GM10266 (cell line): Measurements from ENCODE around the gene RGR.

Experiments
- DNase-seq: peaks from one replicate; pipeline ENCODE4 v3.0.0; 2012; ENCODE audit errors: extremely low spot score
- CTCF ChIP-seq: IDR thresholded peaks from 2 replicates; pipeline ENCODE4 v1.5.1; 2012; ENCODE audit warnings: mild to moderate bottlenecking, low read depth; ENCODE audit not compliant: control insufficient read depth, insufficient read depth; ENCODE audit errors: missing control alignments

Gene RGR

DNA sequence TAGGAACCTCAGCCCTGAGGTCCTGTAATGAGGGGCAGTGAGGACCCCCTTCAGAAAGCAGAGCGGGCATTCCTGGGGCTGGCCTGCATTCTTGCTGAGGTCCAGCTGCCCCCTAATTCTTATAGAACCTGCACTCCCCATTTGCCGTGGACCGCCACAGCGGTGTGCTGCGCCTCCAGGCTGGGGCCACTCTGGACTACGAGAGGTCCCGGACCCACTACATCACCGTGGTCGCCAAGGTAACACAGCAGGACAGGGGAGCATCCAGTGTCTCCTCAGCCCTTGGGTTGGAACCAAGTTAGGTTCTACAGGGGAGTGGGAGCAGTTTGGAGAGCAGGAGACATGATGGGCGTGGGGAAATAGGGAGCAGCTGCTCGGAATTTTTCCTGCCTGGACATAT lies 43.2 kb upstream of the RGR start:
- no peak for DNase-seq
- TF ChIP-seq CTCF = no peak

DNA sequence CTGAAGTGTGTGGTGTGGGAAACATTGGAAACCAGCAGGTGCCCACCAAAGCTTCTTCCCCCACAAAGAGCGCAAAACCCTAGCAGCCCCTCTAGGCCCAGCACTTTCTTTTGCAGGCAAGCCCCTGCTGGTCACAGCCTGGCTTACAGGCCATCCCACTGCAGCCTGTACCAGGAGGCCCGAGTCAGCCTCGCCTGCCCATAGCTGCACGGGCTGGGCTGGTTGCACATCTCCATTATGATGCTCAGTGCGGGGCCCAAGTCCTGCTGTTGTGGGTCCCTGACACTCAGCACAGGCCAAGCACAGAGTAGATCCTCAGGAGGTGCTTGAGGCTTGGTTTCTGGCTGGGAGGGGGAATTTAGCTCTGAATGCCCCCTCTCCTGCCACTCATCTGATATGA lies 42.5 kb upstream of the RGR start:
- no peak for TF ChIP-seq CTCF
- no peak for DNase-seq

DNA sequence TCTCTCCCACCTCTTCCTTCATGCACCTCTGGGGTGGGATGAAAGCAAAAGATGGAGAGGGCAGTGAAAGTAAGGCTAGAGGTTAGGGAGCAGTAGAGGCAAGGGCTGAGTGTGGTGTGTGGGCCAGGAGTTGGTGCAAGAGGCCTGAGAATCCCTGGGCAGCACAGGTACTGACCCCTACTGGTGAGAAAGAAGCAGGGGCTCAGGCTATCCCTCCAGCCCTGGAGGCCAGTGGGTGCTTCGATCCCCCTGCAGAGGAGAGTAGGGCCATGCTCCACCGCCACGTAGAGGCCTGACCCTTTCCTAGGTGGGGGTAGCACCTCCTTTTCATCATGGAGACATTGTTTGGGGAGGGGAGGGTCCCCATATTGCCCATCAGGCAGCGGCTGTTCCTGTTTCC lies 40.7 kb upstream of the RGR start:
- peak; percentile 64 for TF ChIP-seq CTCF
- peak; percentile 76 for DNase-seq

- DNase-seq = no peak
- no peak for TF ChIP-seq CTCF
These were observed 40.2 kb upstream of the RGR start for GRCh38 chr10:84204610-84205009.

DNA sequence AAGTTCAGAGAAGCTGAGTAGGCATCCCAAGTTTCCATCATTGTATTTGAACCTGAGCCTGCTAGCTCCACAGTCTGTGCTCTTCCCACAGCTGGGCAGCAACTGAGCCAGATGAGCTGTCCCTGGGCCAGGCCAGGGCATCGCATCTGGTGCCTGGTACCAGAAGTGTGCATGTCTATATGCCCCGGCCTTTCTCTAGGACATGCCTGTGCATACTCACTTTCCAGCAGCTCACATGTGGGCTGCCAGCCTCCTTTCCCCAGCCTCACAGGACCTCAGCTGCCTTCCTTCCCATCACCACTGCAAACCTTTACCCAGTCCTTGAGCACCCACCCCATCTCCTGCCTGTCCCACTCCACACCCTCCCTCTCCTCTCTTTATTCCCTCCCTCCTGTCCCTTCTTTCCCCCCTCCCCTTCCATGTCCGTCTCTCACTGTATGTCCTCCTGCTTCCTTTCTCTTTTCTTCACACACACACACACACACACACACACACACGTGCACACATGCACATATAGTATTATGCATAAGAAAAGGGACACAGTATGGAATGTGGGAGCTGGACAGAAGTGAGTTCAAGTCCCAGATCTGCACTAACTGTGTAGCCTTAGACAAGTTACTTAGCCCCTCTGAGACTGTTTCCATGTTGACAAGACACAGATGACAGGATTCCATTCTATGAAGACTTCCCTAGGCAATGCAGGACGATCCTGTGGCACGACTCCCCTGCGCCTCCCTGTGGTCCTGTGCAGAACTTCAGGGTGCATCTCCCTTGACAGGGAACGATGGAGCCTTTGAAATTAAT lies 39.6 kb upstream of the RGR start:
- peak; percentile 80 for DNase-seq
- peak; percentile 90 for TF ChIP-seq CTCF

DNA sequence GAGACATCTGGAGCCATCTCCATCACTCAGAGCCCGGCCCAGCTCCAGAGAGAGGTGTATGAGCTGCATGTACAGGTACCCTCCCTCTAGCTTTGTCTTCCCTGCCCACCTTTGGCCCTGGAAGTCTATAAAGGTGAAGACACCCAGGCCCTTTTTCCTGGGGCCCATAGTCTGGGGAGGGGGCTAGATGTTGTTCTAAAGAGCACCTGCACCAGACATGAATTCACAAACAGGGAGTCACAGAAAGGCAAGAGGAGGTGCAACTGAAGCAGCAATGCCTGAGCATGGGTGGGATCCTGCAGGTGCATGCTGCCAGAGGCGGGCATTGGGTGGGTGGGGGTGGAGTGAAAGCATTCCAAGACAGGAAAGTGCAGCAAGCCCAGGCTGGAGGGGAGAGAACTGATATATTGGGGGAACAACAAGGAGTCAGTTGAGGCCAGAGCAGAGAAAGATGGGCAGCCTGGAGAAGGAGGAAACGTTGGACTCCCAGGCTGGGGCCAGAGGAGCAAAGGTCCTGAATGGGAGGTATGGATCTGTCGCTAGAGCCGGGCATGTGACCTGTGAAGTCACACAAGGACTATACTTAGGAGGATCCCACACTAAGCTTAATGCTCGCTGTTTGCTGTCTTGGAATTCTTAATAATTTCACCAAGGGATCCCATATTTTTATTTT lies 38.9 kb upstream of the RGR start:
- no peak for TF ChIP-seq CTCF

GRCh38 chr10:84208023-84208422 lies 36.8 kb upstream of the RGR start:
- no peak for TF ChIP-seq CTCF
- no peak for DNase-seq

More for the DNA sequence above, 38.9 kb upstream of the RGR start:
- no peak for DNase-seq
